GM23248 (cell line): Measurements from ENCODE around the gene EIF4E2. TPM values are rescaled to one million over a fixed set of nuclear protein-coding genes. Genes with fewer than 3 reads are reported as not detected.

Source experiments
- DNase-seq: peaks from one replicate; pipeline ENCODE4 v3.0.0-alpha.2; 2015
- H2AFZ ChIP-seq: fragments of 200-600 bp; sonication (generic); 2 replicates; pipeline ENCODE4 v1.6.1; 2016; ENCODE audit warnings: antibody characterized with exemption
- H3F3A ChIP-seq: fragments of 200-600 bp; sonication (generic); 2 replicates; pipeline ENCODE4 v1.6.1; 2016; ENCODE audit warnings: mild to moderate bottlenecking, antibody characterized with exemption, mixed run types; ENCODE audit not compliant: insufficient read depth
- H3K27ac ChIP-seq: fragments of 200-600 bp; sonication (generic); 2 replicates; pipeline ENCODE4 v1.5.1; 2016; ENCODE audit warnings: mild to moderate bottlenecking
- H3K27me3 ChIP-seq: fragments of 200-600 bp; sonication (generic); replicated peaks from 2 replicates; pipeline ENCODE4 v1.6.1; 2016; ENCODE audit warnings: mild to moderate bottlenecking; ENCODE audit not compliant: insufficient read depth
- H3K36me3 ChIP-seq: fragments of 200-600 bp; sonication (generic); 2 replicates; pipeline ENCODE4 v1.6.1; 2016; ENCODE audit warnings: low read depth, mild to moderate bottlenecking
- H3K4me1 ChIP-seq: fragments of 200-600 bp; sonication (generic); 2 replicates; pipeline ENCODE4 v1.6.1; 2016; ENCODE audit warnings: mild to moderate bottlenecking; ENCODE audit not compliant: insufficient read depth
- H3K4me2 ChIP-seq: fragments of 200-600 bp; sonication (generic); one replicate; pipeline ENCODE4 v1.6.1; 2016; ENCODE audit warnings: mild to moderate bottlenecking; ENCODE audit not compliant: unreplicated experiment
- H3K4me3 ChIP-seq: fragments of 200-600 bp; sonication (generic); 2 replicates; pipeline ENCODE4 v1.5.1; 2016; ENCODE audit warnings: mild to moderate bottlenecking
- H3K79me2 ChIP-seq: fragments of 200-600 bp; sonication (generic); 2 replicates; pipeline ENCODE4 v1.6.1; 2016; ENCODE audit warnings: mild to moderate bottlenecking; ENCODE audit not compliant: insufficient read depth
- H3K9ac ChIP-seq: fragments of 200-600 bp; sonication (generic); 2 replicates; pipeline ENCODE4 v1.6.1; 2016; ENCODE audit warnings: mild to moderate bottlenecking
- H3K9me2 ChIP-seq: fragments of 200-600 bp; sonication (generic); 2 replicates; pipeline ENCODE4 v1.6.1; 2016; ENCODE audit warnings: mixed run types, mild to moderate bottlenecking, moderate library complexity; ENCODE audit not compliant: insufficient read depth
- H3K9me3 ChIP-seq: fragments of 200-600 bp; sonication (generic); one replicate; pipeline ENCODE4 v1.6.1; 2017; ENCODE audit warnings: low read depth
- H4K20me1 ChIP-seq: fragments of 200-600 bp; sonication (generic); 2 replicates; pipeline ENCODE4 v1.6.0; 2016; ENCODE audit not compliant: insufficient read depth
- EZH2 ChIP-seq: fragments of 200-600 bp; sonication (generic); IDR thresholded peaks from 2 replicates; pipeline ENCODE4 v1.6.1; 2018; ENCODE audit warnings: antibody characterized with exemption, mild to moderate bottlenecking; ENCODE audit not compliant: insufficient read depth, poor library complexity, severe bottlenecking
- EZH2phosphoT487 ChIP-seq: fragments of 200-600 bp; sonication (generic); IDR thresholded peaks from 2 replicates; pipeline ENCODE4 v1.6.1; 2018; ENCODE audit warnings: antibody characterized with exemption, moderate library complexity, mild to moderate bottlenecking, low read depth; ENCODE audit not compliant: insufficient read depth
- WGBS, 2 experiments: methylation state at CpG; one replicate each; pipeline ENCODE4 v1.1.6; 2015 to 2017; ENCODE audit warnings: low lambda C conversion rate in 2 of 2, low coverage in 1 of 2; ENCODE audit errors: missing lambda C conversion rate in 2 of 2; 5-methylcytosine and 5-hydroxymethylcytosine counted together
- in situ Hi-C: fragments of 300-500 bp; cut with MboI; formaldehyde crosslinking; loops from 2 replicates; pipeline ENCODE4 v1.15.0; 2020
- polyA plus RNA-seq: library from polyadenylated mRNA; unstranded; fragments of >200 nt; fragmentation: Nextera tagmentation; extraction: Ambion mirVana; gene quantifications from 2 replicates; pipeline ENCODE4 v1.2.1, GENCODE V29; 2016
- total RNA-seq: library from RNA; depleted of rRNA; stranded (reverse); fragments of >200 nt; shearing (Covaris generic); gene quantifications from 2 replicates; pipeline ENCODE4 v1.2.3, GENCODE V29; 2014; rRNA removed

The EIF4E2 gene
- total and polyA plus RNA-seq, 2 experiments from 2014 or later: 82.8 to 147 TPM

DNA sequence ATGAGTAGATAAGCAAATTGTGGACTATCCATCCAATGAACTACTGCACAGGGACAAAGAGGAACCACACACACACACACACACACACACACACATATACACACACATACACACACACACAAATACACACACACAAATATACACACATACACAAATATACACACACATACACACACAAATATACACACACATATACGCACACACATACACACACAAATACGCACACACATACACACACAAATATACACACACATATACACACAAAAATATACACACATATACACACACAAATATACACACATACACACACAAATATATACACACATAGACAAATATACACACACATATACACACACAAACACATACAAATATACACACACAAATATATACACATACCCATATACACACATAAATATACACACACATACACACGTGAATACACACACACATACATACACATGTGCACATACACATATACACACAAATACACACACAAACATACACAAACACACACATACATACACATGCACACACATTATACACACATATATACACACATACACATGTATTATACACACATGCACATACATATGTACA lies 63.1 kb downstream of the EIF4E2 start:
- Histone ChIP-seq H3K36me3 (no peaks in the 10 kb centered on the region), H3K27me3 (no peaks in the 10 kb centered on the region), H3K4me1 (no peaks in the 10 kb centered on the region), H3K4me2 (no peak overlapping the region), H3K9ac (no peak overlapping the region), H3K9me3 (no peaks in the 10 kb centered on the region), H3K9me2 (no peaks in the 10 kb centered on the region), H3F3A (no peaks in the 10 kb centered on the region), H3K4me3 (no peak overlapping the region), H4K20me1 (no peaks in the 10 kb centered on the region), H2AFZ (no peak overlapping the region), H3K27ac (no peak overlapping the region), H3K79me2 (no peaks in the 10 kb centered on the region)
- TF ChIP-seq EZH2: no peak
- no peak for TF ChIP-seq EZH2phosphoT487
- WGBS, 2 experiments: 44 to 56% methylated on average over 3 of the region's 3 CpGs
- in situ Hi-C loops: no loop called here
- no peak for DNase-seq

DNA sequence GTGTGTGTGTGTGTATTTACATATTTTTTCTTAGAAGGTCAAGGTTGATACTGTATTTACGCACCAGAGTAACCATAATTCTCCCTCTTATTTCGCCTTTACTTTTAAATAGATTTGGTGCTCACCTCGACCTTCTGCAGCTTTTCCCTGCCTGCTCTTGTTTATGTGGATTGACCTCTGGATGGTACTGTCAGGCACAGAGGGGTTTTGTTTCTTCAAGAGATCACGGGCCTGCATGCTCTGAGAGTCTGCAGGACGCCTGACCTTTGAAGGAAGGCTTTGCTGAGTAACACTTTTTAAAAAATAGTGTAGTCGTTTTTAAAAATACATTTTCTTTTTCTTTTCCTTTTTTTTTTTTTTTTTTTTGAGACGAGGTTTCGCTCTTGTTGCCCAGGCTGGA lies 64.8 kb downstream of the EIF4E2 start:
- H3K36me3 ChIP-seq: no peaks in the 10 kb centered on the region
- H3K4me3 ChIP-seq: no peak overlapping the region
- no peak overlapping the region for H3K4me2 ChIP-seq
- H3F3A ChIP-seq: no peaks in the 10 kb centered on the region
- no peaks in the 10 kb centered on the region for H3K4me1 ChIP-seq
- no peaks in the 10 kb centered on the region for H3K27me3 ChIP-seq
- 59 to 60% methylated on average over 7 to 8 of the region's 8 CpGs for WGBS, 2 experiments
- in situ Hi-C loops: no loop called here
- no peak overlapping the region for H3K9ac ChIP-seq
- DNase-seq: no peak
- H3K79me2 ChIP-seq: no peaks in the 10 kb centered on the region
- H3K9me3 ChIP-seq: no peaks in the 10 kb centered on the region
- no peak for TF ChIP-seq EZH2phosphoT487
- H3K27ac ChIP-seq: no peak overlapping the region
- no peaks in the 10 kb centered on the region for H3K9me2 ChIP-seq
- H2AFZ ChIP-seq: no peak overlapping the region
- no peaks in the 10 kb centered on the region for H4K20me1 ChIP-seq

Other genes with a start within 250 kb of the EIF4E2 start
- gene ALPP, start 171.9 kb upstream of the EIF4E2 start, total RNA-seq: not detected in 2 replicates
- gene ALPP, start 171.9 kb upstream of the EIF4E2 start, polyA plus RNA-seq: not detected in 2 replicates
- not detected in 2 replicates for gene ALPG, start 143.8 kb upstream of the EIF4E2 start, total RNA-seq
- not detected in 2 replicates for gene ALPG, start 143.8 kb upstream of the EIF4E2 start, polyA plus RNA-seq
- gene ALPI, start 94.5 kb upstream of the EIF4E2 start, total RNA-seq: not detected in 2 replicates
- not detected in 2 replicates for gene ALPI, start 94.5 kb upstream of the EIF4E2 start, polyA plus RNA-seq
- gene ECEL1, start 62.9 kb upstream of the EIF4E2 start, total RNA-seq: 0.54 TPM in 1 of 2 replicates, not detected in the other
- gene ECEL1, start 62.9 kb upstream of the EIF4E2 start, polyA plus RNA-seq: not detected in 2 replicates
- not detected in 2 replicates for gene PRSS56, start 30.3 kb upstream of the EIF4E2 start, total RNA-seq
- gene PRSS56, start 30.3 kb upstream of the EIF4E2 start, polyA plus RNA-seq: not detected in 2 replicates
- not detected in 2 replicates for gene CHRND, start 24.5 kb upstream of the EIF4E2 start, total RNA-seq
- not detected in 2 replicates for gene CHRND, start 24.5 kb upstream of the EIF4E2 start, polyA plus RNA-seq
- gene CHRNG, start 11.0 kb upstream of the EIF4E2 start, total RNA-seq: not detected in 2 replicates
- not detected in 2 replicates for gene CHRNG, start 11.0 kb upstream of the EIF4E2 start, polyA plus RNA-seq
- gene TIGD1, start 132 bp upstream of the EIF4E2 start, total RNA-seq: 2.0 and 4.3 TPM in 2 replicates
- gene TIGD1, start 132 bp upstream of the EIF4E2 start, polyA plus RNA-seq: 3.2 and 3.6 TPM in 2 replicates
- gene EFHD1, start 82.9 kb downstream of the EIF4E2 start, total RNA-seq: not detected in 2 replicates
- gene EFHD1, start 82.9 kb downstream of the EIF4E2 start, polyA plus RNA-seq: not detected in 2 replicates
- gene GIGYF2, start 146.6 kb downstream of the EIF4E2 start, total RNA-seq: 35.2 and 69.0 TPM in 2 replicates
- 26.1 and 27.2 TPM in 2 replicates for gene GIGYF2, start 146.6 kb downstream of the EIF4E2 start, polyA plus RNA-seq
- not detected in 2 replicates for gene KCNJ13, start 225.9 kb downstream of the EIF4E2 start, total RNA-seq
- gene KCNJ13, start 225.9 kb downstream of the EIF4E2 start, polyA plus RNA-seq: 0.16 and 0.21 TPM in 2 replicates